ENCODE results near the gene DHX35.

DNA sequence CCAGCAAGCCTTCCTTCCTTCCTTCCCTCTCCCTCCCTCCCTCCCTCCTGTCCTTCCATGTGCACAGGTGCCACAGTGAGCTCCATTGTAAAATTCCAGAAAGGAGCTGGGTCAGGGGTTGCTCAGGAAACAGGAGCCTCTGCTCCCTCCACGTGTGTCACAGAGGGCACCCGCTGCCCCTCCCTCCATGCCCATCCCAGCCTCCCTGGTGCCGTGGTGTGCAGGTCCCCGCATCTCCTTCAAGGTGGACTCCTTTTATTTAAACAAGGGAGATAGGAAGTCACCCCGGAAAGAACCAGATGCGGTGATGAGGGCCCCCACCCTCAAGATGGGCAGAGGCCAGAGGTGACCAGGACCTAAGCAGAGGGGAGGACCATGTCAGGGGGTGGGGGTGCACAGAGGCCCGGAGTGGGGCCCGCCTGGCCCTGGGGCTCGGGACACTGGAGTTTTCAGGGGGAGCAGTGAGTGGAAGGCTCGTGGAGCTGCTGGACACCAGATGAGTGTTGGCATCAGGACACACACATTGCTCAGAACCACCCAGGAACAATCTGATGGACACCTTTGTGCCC, 85.4 kb downstream of the DHX35 start:
- TF ChIP-seq CTCF (IDR thresholded peaks at IDR 0.05; ENCODE audit: control extremely low read depth in 1 of 3, insufficient read depth in 1 of 3, low read depth in 1 of 3, low read length in 3 of 3) (no peak), TCF12 (IDR thresholded peaks at IDR 0.05; ENCODE audit: low read depth, low read length) (no peak), POLR2A (IDR thresholded peaks at IDR 0.05; ENCODE audit: control extremely low read depth in 1 of 2, low read depth in 2 of 2, low read length in 2 of 2) (no peak), EGR1 (IDR thresholded peaks at IDR 0.05; ENCODE audit: borderline replicate concordance, low read depth, low read length) (no peak), ZNF274 (IDR thresholded peaks at IDR 0.05; ENCODE audit: borderline replicate concordance, extremely low read depth, low read length) (no peak), RFX5 (IDR thresholded peaks at IDR 0.05; ENCODE audit: borderline replicate concordance, low read depth, low read length) (no peak), SP2 (IDR thresholded peaks at IDR 0.05; ENCODE audit: low read length) (no peak), SP1 (IDR thresholded peaks at IDR 0.05; ENCODE audit: low read depth, low read length) (no peak), CREB1 (IDR thresholded peaks at IDR 0.05) (no peak)
